GM23248 (cell line): ENCODE data around the gene AP1B1. TPM values are rescaled to one million over a fixed set of nuclear protein-coding genes. Genes with fewer than 3 reads are reported as not detected.

Experiments used
- DNase-seq: peaks from one replicate; pipeline ENCODE4 v3.0.0-alpha.2; 2015
- H2AFZ ChIP-seq: fragments of 200-600 bp; sonication (generic); 2 replicates; pipeline ENCODE4 v1.6.1; 2016; ENCODE audit warnings: antibody characterized with exemption
- H3F3A ChIP-seq: fragments of 200-600 bp; sonication (generic); 2 replicates; pipeline ENCODE4 v1.6.1; 2016; ENCODE audit warnings: mild to moderate bottlenecking, antibody characterized with exemption, mixed run types; ENCODE audit not compliant: insufficient read depth
- H3K27ac ChIP-seq: fragments of 200-600 bp; sonication (generic); 2 replicates; pipeline ENCODE4 v1.5.1; 2016; ENCODE audit warnings: mild to moderate bottlenecking
- H3K27me3 ChIP-seq: fragments of 200-600 bp; sonication (generic); replicated peaks from 2 replicates; pipeline ENCODE4 v1.6.1; 2016; ENCODE audit warnings: mild to moderate bottlenecking; ENCODE audit not compliant: insufficient read depth
- H3K36me3 ChIP-seq: fragments of 200-600 bp; sonication (generic); 2 replicates; pipeline ENCODE4 v1.6.1; 2016; ENCODE audit warnings: low read depth, mild to moderate bottlenecking
- H3K4me1 ChIP-seq: fragments of 200-600 bp; sonication (generic); 2 replicates; pipeline ENCODE4 v1.6.1; 2016; ENCODE audit warnings: mild to moderate bottlenecking; ENCODE audit not compliant: insufficient read depth
- H3K4me2 ChIP-seq: fragments of 200-600 bp; sonication (generic); one replicate; pipeline ENCODE4 v1.6.1; 2016; ENCODE audit warnings: mild to moderate bottlenecking; ENCODE audit not compliant: unreplicated experiment
- H3K4me3 ChIP-seq: fragments of 200-600 bp; sonication (generic); 2 replicates; pipeline ENCODE4 v1.5.1; 2016; ENCODE audit warnings: mild to moderate bottlenecking
- H3K79me2 ChIP-seq: fragments of 200-600 bp; sonication (generic); 2 replicates; pipeline ENCODE4 v1.6.1; 2016; ENCODE audit warnings: mild to moderate bottlenecking; ENCODE audit not compliant: insufficient read depth
- H3K9ac ChIP-seq: fragments of 200-600 bp; sonication (generic); 2 replicates; pipeline ENCODE4 v1.6.1; 2016; ENCODE audit warnings: mild to moderate bottlenecking
- H3K9me2 ChIP-seq: fragments of 200-600 bp; sonication (generic); 2 replicates; pipeline ENCODE4 v1.6.1; 2016; ENCODE audit warnings: mixed run types, mild to moderate bottlenecking, moderate library complexity; ENCODE audit not compliant: insufficient read depth
- H3K9me3 ChIP-seq: fragments of 200-600 bp; sonication (generic); one replicate; pipeline ENCODE4 v1.6.1; 2017; ENCODE audit warnings: low read depth
- H4K20me1 ChIP-seq: fragments of 200-600 bp; sonication (generic); 2 replicates; pipeline ENCODE4 v1.6.0; 2016; ENCODE audit not compliant: insufficient read depth
- EZH2 ChIP-seq: fragments of 200-600 bp; sonication (generic); IDR thresholded peaks from 2 replicates; pipeline ENCODE4 v1.6.1; 2018; ENCODE audit warnings: antibody characterized with exemption, mild to moderate bottlenecking; ENCODE audit not compliant: insufficient read depth, poor library complexity, severe bottlenecking
- EZH2phosphoT487 ChIP-seq: fragments of 200-600 bp; sonication (generic); IDR thresholded peaks from 2 replicates; pipeline ENCODE4 v1.6.1; 2018; ENCODE audit warnings: antibody characterized with exemption, moderate library complexity, mild to moderate bottlenecking, low read depth; ENCODE audit not compliant: insufficient read depth
- WGBS, 2 experiments: methylation state at CpG; one replicate each; pipeline ENCODE4 v1.1.6; 2015 to 2017; ENCODE audit warnings: low lambda C conversion rate in 2 of 2, low coverage in 1 of 2; ENCODE audit errors: missing lambda C conversion rate in 2 of 2; 5-methylcytosine and 5-hydroxymethylcytosine counted together
- in situ Hi-C: fragments of 300-500 bp; cut with MboI; formaldehyde crosslinking; loops from 2 replicates; pipeline ENCODE4 v1.15.0; 2020
- polyA plus RNA-seq: library from polyadenylated mRNA; unstranded; fragments of >200 nt; fragmentation: Nextera tagmentation; extraction: Ambion mirVana; gene quantifications from 2 replicates; pipeline ENCODE4 v1.2.1, GENCODE V29; 2016
- total RNA-seq: library from RNA; depleted of rRNA; stranded (reverse); fragments of >200 nt; shearing (Covaris generic); gene quantifications from 2 replicates; pipeline ENCODE4 v1.2.3, GENCODE V29; 2014

Gene AP1B1
- total and polyA plus RNA-seq, 2 experiments from 2014 or later: 41.7 to 49.8 TPM

- H3K4me3 ChIP-seq: no peak overlapping the region
- 78 to 79% methylated on average over 8 of the region's 8 CpGs for WGBS, 2 experiments
- H3K27ac ChIP-seq: no peak overlapping the region
- H3K9me2 ChIP-seq: no peaks in the 10 kb centered on the region
- peaks cover 56% of the 10 kb centered on the region for H3F3A ChIP-seq
- H3K4me1 ChIP-seq: no peaks in the 10 kb centered on the region
- H3K9me3 ChIP-seq: no peaks in the 10 kb centered on the region
- H3K4me2 ChIP-seq: no peak overlapping the region
- in situ Hi-C loops: no loop called here
- no peaks in the 10 kb centered on the region for H4K20me1 ChIP-seq
- H3K27me3 ChIP-seq: no peaks in the 10 kb centered on the region
- H3K9ac ChIP-seq: no peak overlapping the region
- DNase-seq: no peak
- peaks cover 68% of the 10 kb centered on the region for H3K36me3 ChIP-seq
- TF ChIP-seq EZH2 (no peak), EZH2phosphoT487 (no peak)
- H2AFZ ChIP-seq: no peak overlapping the region
- peaks cover 17% of the 10 kb centered on the region for H3K79me2 ChIP-seq
Observed at GRCh38 chr22:29298641-29299040, 89.7 kb downstream of the AP1B1 start.

- Histone ChIP-seq H3K27ac (no peak overlapping the region), H3K9me3 (no peaks in the 10 kb centered on the region), H3F3A (peaks cover 47% of the 10 kb centered on the region), H3K79me2 (peaks cover 79% of the 10 kb centered on the region), H3K36me3 (peaks cover 100% of the 10 kb centered on the region), H2AFZ (no peak overlapping the region), H3K4me3 (no peak overlapping the region), H3K27me3 (no peaks in the 10 kb centered on the region), H4K20me1 (no peaks in the 10 kb centered on the region), H3K4me1 (no peaks in the 10 kb centered on the region), H3K9me2 (no peaks in the 10 kb centered on the region), H3K4me2 (no peak overlapping the region), H3K9ac (no peak overlapping the region)
- no peak for DNase-seq
- TF ChIP-seq EZH2phosphoT487 (no peak), EZH2 (no peak)
- in situ Hi-C loops: no loop called here
Observed at GRCh38 chr22:29292379-29292778, 96.0 kb downstream of the AP1B1 start.

DNA sequence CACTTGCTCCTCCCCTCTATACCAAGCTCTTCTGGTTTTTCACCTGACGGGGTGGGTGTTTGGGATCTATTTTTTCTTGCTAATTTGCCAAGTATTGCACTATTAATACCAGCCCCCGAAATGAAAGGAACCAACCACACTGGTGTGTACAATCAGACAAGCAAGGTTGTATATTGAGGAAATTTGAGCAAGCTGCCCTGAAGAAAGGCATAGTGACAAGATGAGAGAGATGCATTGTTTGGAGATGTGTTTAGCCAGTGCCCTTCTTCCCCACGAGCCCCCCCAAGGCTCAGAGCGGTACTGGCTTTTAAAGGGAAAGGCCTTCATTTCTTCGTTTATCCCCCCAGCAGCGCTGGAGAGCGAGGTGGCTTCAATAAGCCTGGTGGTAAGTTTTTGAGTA lies 97.2 kb downstream of the AP1B1 start:
- in situ Hi-C loops: no loop called here
- WGBS, 2 experiments: 60 to 68% methylated on average over 7 of the region's 7 CpGs
- no peak overlapping the region for H3K9ac ChIP-seq
- no peaks in the 10 kb centered on the region for H3K27me3 ChIP-seq
- H3K36me3 ChIP-seq: peaks cover 98% of the 10 kb centered on the region
- H3K4me2 ChIP-seq: no peak overlapping the region
- H3K9me3 ChIP-seq: no peaks in the 10 kb centered on the region
- H4K20me1 ChIP-seq: no peaks in the 10 kb centered on the region
- H2AFZ ChIP-seq: no peak overlapping the region
- no peaks in the 10 kb centered on the region for H3K9me2 ChIP-seq
- no peaks in the 10 kb centered on the region for H3K4me1 ChIP-seq
- TF ChIP-seq EZH2: no peak
- no peak for TF ChIP-seq EZH2phosphoT487
- DNase-seq: no peak
- no peak overlapping the region for H3K4me3 ChIP-seq
- H3K27ac ChIP-seq: no peak overlapping the region
- peaks cover 87% of the 10 kb centered on the region for H3K79me2 ChIP-seq
- H3F3A ChIP-seq: peaks cover 35% of the 10 kb centered on the region

- Histone ChIP-seq H3K79me2 (peaks cover 95% of the 10 kb centered on the region), H4K20me1 (no peaks in the 10 kb centered on the region), H3K9me2 (no peaks in the 10 kb centered on the region), H3K27me3 (no peaks in the 10 kb centered on the region), H3K27ac (no peak overlapping the region), H3K4me2 (no peak overlapping the region), H3F3A (peaks cover 26% of the 10 kb centered on the region), H3K9ac (no peak overlapping the region), H3K9me3 (no peaks in the 10 kb centered on the region), H3K4me3 (no peak overlapping the region), H3K36me3 (peaks cover 97% of the 10 kb centered on the region), H3K4me1 (no peaks in the 10 kb centered on the region), H2AFZ (no peak overlapping the region)
- in situ Hi-C loops: no loop called here
- TF ChIP-seq EZH2: no peak
- no peak for TF ChIP-seq EZH2phosphoT487
- no peak for DNase-seq
- WGBS, 2 experiments: 75 to 82% methylated on average over 5 of the region's 5 CpGs
Observed at GRCh38 chr22:29290061-29290460, 98.3 kb downstream of the AP1B1 start.

GRCh38 chr22:29288837-29289236 lies 99.5 kb downstream of the AP1B1 start:
- H3K4me2 ChIP-seq: no peak overlapping the region
- DNase-seq: no peak
- H3K27ac ChIP-seq: no peak overlapping the region
- H3K27me3 ChIP-seq: no peaks in the 10 kb centered on the region
- H3K9me2 ChIP-seq: no peaks in the 10 kb centered on the region
- H3K36me3 ChIP-seq: peaks cover 96% of the 10 kb centered on the region
- no peak overlapping the region for H2AFZ ChIP-seq
- H3K9me3 ChIP-seq: no peaks in the 10 kb centered on the region
- TF ChIP-seq EZH2 (no peak), EZH2phosphoT487 (no peak)
- no peaks in the 10 kb centered on the region for H3K4me1 ChIP-seq
- in situ Hi-C loops: no loop called here
- H3K4me3 ChIP-seq: no peak overlapping the region
- no peak overlapping the region for H3K9ac ChIP-seq
- 0 out of 2 replicates have a peak, but pooled peaks cover 2% of the 10 kb centered on the region for H4K20me1 ChIP-seq
- 82 to 85% methylated on average over 2 of the region's 2 CpGs for WGBS, 2 experiments
- peaks cover 99% of the 10 kb centered on the region for H3K79me2 ChIP-seq
- H3F3A ChIP-seq: peaks cover 26% of the 10 kb centered on the region
